IPS DF 6.9 (cell line): Measurements from ENCODE around the gene LDLRAD1.
A peak's percentile ranks its signal among the peaks of the same experiment; 100 is the strongest.

ENCODE experiments used
- DNase-seq: peaks from one replicate; pipeline ENCODE4 v3.0.0-alpha.2; 2013; ENCODE audit warnings: low read depth, low spot score
- H3K27ac ChIP-seq: one replicate; pipeline ENCODE4 v1.5.1; 2013; ENCODE audit warnings: low read length, control low read depth
- H3K27me3 ChIP-seq: 2 replicates; pipeline ENCODE4 v1.6.1; 2013; ENCODE audit warnings: mild to moderate bottlenecking, low read length; ENCODE audit not compliant: control insufficient read depth, insufficient read depth
- H3K36me3 ChIP-seq: 2 replicates; pipeline ENCODE4 v1.6.1; 2013; ENCODE audit warnings: low read length; ENCODE audit not compliant: control insufficient read depth, insufficient read depth
- H3K4me1 ChIP-seq: 2 replicates; pipeline ENCODE4 v1.6.1; 2013; ENCODE audit warnings: low read length; ENCODE audit not compliant: control insufficient read depth, insufficient read depth
- H3K4me3 ChIP-seq: 2 replicates; pipeline ENCODE4 v1.5.1; 2013; ENCODE audit warnings: mild to moderate bottlenecking, low read length
- H3K9me3 ChIP-seq: 2 replicates; pipeline ENCODE4 v1.6.1; 2013; ENCODE audit warnings: low read length, inconsistent platforms; ENCODE audit not compliant: control insufficient read depth, insufficient read depth
- WGBS: extraction: QIAGEN DNeasy Blood & Tissue Kit; methylation state at CpG from one replicate; pipeline ENCODE4 v1.1.7; 2013; ENCODE audit warnings: mixed read lengths, missing lambda C conversion rate; ENCODE audit not compliant: insufficient read length, insufficient coverage; 5-methylcytosine and 5-hydroxymethylcytosine counted together

The LDLRAD1 gene

DNA sequence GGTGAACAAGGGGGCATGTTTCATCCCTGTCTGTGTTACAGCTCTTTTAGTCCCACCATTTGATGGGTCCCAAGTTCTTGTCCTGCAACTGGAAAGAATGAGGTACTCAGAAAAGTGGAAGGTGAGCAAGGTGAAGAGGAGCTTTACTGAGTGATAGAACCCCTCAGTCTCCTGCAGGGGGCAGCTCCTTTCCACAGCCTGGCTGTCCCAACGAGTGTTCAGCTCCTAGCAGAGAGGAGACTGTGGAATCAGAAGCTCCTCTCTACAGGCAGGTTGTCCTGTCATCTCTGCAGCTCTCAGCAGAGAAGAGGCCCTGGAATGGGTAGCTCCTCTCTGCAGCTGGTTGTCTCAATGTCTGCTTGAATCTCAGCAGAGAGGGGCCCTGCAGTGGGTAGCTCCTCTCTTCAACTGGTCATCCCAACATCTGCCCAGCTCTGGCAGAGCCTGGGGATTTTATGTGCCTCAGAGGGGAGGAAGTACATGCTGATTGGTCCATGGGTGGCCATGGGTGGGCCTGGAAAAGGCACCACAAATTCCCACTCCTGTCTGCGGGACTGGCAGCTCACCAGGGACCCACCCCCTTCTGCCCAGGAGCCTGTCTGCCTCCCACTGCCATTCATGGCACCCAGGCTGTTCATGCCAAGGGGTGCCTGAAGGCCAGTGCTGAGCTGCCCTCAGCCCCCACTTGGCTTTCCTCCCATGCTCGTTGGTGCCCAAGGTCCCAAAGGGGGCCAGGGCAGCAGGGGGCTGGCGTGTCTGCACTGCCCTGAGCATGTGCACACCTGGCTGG, 25.7 kb downstream of the LDLRAD1 start:
- Histone ChIP-seq H3K9me3 (no peaks in the 10 kb centered on the region), H3K4me1 (no peaks in the 10 kb centered on the region), H3K36me3 (no peaks in the 10 kb centered on the region), H3K4me3 (no peak overlapping the region), H3K27ac (no peak overlapping the region), H3K27me3 (no peaks in the 10 kb centered on the region)
- DNase-seq: peak; percentile 35
- WGBS: no CpG with 5 or more reads among the region's 4 CpGs

DNA sequence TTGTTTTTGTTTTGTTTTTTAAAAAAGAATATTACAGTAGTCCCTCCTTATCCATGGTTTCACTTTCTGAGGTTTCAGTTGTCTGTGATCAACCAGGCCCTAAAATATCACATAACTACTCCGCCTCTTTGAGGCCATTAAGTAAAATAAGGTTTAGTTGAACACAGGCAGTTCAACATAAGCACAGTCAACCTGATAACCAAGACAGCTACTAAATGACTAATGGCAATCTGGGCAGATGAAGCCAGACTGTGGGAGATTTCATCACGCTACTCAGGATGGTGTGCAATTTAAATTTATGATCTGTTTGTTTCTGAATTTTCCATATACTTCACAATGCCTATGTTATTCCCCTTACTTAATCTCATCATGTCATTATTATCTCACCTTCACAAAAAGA, 30.1 kb downstream of the LDLRAD1 start:
- no CpG with 5 or more reads among the region's 2 CpGs for WGBS
- Histone ChIP-seq H3K4me3 (no peak overlapping the region), H3K27ac (no peak overlapping the region), H3K27me3 (no peaks in the 10 kb centered on the region), H3K9me3 (no peaks in the 10 kb centered on the region), H3K4me1 (no peaks in the 10 kb centered on the region), H3K36me3 (no peaks in the 10 kb centered on the region)
- DNase-seq: no peak

DNA sequence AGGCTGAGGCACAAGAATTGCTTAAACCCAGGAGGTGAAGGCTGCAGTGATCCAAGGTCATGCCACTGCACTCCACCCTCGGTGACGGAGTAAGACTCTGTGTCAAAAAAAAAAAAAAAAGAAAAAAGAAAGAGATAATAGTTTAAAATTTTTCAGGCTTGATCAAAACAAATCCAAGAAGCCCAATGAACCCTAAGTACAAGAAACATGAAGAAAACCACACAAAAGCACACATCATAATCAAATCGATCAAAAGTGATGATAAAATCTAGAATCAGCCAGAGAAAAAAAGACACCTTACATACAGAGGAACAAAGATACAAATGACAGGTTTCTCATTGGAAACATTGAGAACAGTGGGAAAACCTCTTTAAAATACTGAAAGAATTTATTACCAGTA, 31.5 kb downstream of the LDLRAD1 start:
- Histone ChIP-seq H3K27me3 (no peaks in the 10 kb centered on the region), H3K27ac (no peak overlapping the region), H3K36me3 (no peaks in the 10 kb centered on the region), H3K4me3 (no peak overlapping the region), H3K4me1 (no peaks in the 10 kb centered on the region), H3K9me3 (no peaks in the 10 kb centered on the region)
- WGBS: no CpG with 5 or more reads among the region's 3 CpGs
- no peak for DNase-seq

DNA sequence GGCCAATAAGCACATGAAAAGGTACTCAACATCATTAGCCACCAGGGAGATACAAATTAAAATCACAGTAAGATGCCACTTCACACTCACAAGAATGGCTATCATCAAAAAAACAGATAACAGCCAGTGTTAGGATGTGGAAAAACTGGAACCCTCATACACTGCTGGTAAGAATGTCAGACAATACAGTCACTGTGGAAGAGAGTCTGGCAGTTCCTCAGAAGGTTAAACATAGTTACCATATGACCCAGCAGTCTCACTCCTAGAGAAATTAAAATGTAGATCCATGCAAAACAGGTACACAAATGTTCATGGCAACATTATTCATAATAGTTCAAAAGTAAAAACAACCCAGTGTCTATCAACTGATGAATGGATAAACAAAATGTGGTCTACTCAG, 33.3 kb downstream of the LDLRAD1 start:
- no peak for DNase-seq
- Histone ChIP-seq H3K4me1 (no peaks in the 10 kb centered on the region), H3K27ac (no peak overlapping the region), H3K4me3 (no peak overlapping the region), H3K9me3 (no peaks in the 10 kb centered on the region), H3K27me3 (no peaks in the 10 kb centered on the region), H3K36me3 (no peaks in the 10 kb centered on the region)

DNA sequence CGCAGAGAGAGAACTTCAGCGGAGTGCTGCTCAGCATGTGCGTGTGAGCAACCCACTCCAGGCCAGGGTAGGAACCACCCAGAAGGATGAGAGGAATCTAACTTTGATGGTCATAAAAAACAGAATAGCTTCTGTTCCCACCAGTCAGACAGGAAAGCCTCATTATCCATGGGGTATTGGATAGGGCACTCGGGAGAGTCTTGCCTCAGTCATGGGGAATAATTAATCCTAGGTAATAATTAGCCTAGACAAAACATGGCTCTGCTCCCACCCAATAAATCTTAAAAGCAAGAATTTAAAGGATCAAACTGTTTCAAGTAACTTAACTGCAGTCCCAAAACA, 35.3 kb downstream of the LDLRAD1 start:
- Histone ChIP-seq H3K27me3 (no peaks in the 10 kb centered on the region), H3K36me3 (no peaks in the 10 kb centered on the region), H3K9me3 (no peaks in the 10 kb centered on the region), H3K27ac (no peak overlapping the region), H3K4me3 (no peak overlapping the region; the same call in 1 of the 2 replicates), H3K4me1 (no peaks in the 10 kb centered on the region)
- WGBS: no CpG with 5 or more reads among the region's 4 CpGs
- no peak for DNase-seq

DNA sequence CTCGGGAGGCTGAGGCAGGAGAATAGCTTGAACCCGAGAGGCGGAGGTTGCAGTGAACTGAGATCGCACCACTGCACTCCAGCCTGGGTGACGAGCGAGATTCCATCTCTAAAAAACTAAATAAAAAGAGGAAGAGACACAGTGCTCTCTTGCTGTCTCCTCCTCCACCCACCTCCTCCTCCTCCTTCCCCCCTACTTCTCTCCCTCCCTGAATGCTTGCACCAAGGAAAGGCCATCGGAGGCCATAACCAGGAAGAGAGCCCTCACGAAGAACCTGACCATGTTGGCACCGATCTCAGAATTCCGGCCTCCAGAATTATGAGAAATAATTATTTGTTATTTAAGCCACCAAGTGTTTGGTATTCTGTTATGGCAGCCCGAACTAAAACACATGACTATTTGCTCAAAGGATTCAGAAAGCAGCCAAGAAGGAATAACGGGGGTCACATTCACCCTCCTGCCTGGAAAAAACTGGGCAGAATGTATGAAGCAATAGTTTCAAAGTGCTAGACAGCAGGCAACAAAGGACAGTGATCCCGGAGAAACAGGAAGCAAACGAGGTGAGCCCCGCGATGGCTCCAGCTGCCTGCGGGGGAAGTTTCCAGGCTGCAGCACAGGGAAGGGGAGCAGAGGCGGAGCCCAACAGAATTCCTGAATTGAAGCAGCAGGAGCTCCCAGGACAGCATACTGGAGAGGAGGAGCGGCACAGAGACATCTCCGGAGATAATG, 35.8 kb downstream of the LDLRAD1 start:
- Histone ChIP-seq H3K9me3 (no peaks in the 10 kb centered on the region), H3K4me1 (no peaks in the 10 kb centered on the region), H3K27ac (no peak overlapping the region), H3K4me3 (no peak overlapping the region; the same call in 1 of the 2 replicates), H3K36me3 (no peaks in the 10 kb centered on the region), H3K27me3 (no peaks in the 10 kb centered on the region)
- WGBS: no CpG with 5 or more reads among the region's 20 CpGs
- DNase-seq: peak; percentile 63

DNA sequence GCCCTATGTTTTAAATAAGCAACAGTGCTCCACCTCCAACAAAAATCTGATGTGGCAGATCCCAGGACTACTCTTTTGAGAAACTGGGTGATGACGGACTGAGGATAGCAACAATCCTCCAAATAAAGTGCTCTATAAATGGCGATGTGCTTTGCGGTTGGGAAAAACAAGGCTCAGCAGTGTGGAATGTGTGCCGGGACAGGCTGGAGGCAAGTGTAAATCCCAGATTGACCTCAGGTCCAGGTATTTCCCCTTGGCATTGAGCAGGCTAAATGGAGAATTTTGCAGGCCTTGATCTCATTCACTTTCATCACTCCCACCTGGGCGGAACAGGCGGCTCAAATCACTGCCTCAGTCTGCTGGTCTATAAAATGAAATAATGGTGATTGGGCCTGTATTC, 36.8 kb downstream of the LDLRAD1 start:
- DNase-seq: no peak

DNA sequence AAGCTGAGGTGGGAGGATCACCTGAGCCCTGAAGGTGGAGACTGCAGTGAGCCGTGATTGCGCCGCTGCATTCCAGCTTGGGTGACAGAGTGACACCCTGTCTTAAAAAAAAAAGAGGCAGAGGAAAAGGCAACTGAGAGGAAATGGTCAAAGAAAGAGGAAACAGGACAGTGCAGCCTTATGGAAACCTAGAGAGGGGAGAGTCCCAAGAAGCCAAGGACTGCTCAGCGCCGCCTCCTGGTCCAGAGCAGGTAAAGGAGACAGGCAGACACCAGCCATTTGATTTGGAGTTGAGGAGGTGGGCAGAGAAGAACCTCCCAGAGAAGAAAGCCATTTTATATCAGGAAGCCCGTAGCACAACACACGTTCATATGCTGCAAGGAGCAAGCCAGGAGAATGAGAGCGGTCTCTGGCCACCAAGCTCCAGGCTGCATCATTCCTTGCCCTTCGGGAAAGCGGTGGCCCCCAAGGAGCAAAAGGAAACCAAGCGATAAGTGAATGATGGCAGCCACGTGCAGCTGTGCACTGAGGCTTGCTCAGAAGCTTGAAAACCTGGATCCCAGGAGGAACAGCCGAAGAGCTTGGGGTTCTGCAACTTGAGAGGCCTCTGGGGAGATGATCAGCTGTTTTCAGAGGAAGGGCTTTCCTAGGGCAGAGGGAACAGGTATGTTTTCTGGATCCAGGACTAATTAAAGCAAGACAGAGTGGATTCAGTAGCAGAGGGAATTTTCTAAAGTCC, 38.1 kb downstream of the LDLRAD1 start:
- H3K36me3 ChIP-seq: no peaks in the 10 kb centered on the region
- no peaks in the 10 kb centered on the region for H3K9me3 ChIP-seq
- no CpG with 5 or more reads among the region's 13 CpGs for WGBS
- no peaks in the 10 kb centered on the region for H3K4me1 ChIP-seq
- H3K27me3 ChIP-seq: no peaks in the 10 kb centered on the region
- H3K27ac ChIP-seq: no peak overlapping the region
- DNase-seq: no peak
- no peak overlapping the region for H3K4me3 ChIP-seq

More for the DNA sequence above, 36.8 kb downstream of the LDLRAD1 start:
- no peak overlapping the region for H3K27ac ChIP-seq
- no peaks in the 10 kb centered on the region for H3K9me3 ChIP-seq
- WGBS: no CpG with 5 or more reads among the region's 6 CpGs
- no peak overlapping the region for H3K4me3 ChIP-seq
- H3K4me1 ChIP-seq: no peaks in the 10 kb centered on the region
- H3K27me3 ChIP-seq: no peaks in the 10 kb centered on the region
- no peaks in the 10 kb centered on the region for H3K36me3 ChIP-seq

DNA sequence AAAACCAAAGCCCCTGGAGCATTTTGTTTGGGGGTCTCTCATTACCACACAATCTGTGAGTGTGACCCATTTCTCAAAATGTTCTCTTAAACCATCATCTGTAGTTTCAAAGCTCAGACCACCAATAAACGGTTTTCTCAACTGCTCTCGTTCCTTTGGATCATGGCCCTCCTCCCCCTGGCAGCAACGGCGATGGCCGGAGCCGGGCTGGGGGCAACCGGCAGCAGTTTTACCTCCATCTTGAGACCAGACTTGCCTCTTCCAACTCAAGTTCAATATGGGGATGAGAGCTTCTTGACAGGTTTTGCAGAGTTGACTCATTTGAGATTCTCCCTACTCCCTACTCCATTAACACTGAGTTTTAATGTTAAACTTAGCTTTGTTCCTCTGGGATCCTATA, 42.1 kb downstream of the LDLRAD1 start:
- no CpG with 5 or more reads among the region's 7 CpGs for WGBS
- no peaks in the 10 kb centered on the region; the same call in 1 of the 2 replicates for H3K36me3 ChIP-seq
- no peaks in the 10 kb centered on the region for H3K9me3 ChIP-seq

DNA sequence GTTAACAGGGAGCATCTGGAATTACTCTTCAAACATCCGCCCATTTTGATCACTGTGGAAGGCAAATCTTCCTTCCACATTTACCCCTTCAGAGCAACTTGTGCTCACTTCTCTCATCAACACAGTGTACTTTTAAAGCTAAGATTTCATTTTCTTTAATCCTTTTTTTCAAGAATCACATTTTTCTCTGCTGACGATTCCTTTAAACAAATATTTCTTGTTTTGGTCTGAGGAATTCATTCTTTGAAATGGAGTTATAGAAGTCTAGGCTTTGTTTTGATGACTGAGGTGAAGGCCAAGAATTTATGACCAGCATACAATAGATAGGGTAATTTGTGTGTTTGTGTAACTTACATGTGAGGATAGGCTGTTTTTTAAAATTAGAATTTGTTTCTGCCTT, 46.3 kb downstream of the LDLRAD1 start:
- no peak for DNase-seq
- H3K4me3 ChIP-seq: no peak overlapping the region
- H3K27me3 ChIP-seq: no peaks in the 10 kb centered on the region
- no peaks in the 10 kb centered on the region for H3K4me1 ChIP-seq
- no peak overlapping the region for H3K27ac ChIP-seq
- H3K36me3 ChIP-seq: peaks cover 4% of the 10 kb centered on the region; the same call in 1 of the 2 replicates
- WGBS: no CpG with 5 or more reads among the region's 2 CpGs
- H3K9me3 ChIP-seq: no peaks in the 10 kb centered on the region

More for the DNA sequence above, 42.1 kb downstream of the LDLRAD1 start:
- no peak for DNase-seq
- no peak overlapping the region for H3K4me3 ChIP-seq
- H3K27ac ChIP-seq: no peak overlapping the region
- no peaks in the 10 kb centered on the region for H3K27me3 ChIP-seq
- no peaks in the 10 kb centered on the region for H3K4me1 ChIP-seq
